Sigmoid colon (tissue), 4 donors: Measurements from ENCODE around the gene ACER2.

Experiments used
- CTCF ChIP-seq, 4 experiments: fragments of 450-650 bp in 3 of 4; fragments of 200-600 bp in 1 of 4; IDR thresholded peaks; one replicate each; pipeline ENCODE4 v1.5.1; 2016 to 2019; ENCODE audit warnings: antibody characterized with exemption in 4 of 4, mild to moderate bottlenecking in 3 of 4, moderate library complexity in 2 of 4
- POLR2A ChIP-seq, 2 donors: fragments of 450-650 bp; IDR thresholded peaks; one replicate each; pipeline ENCODE4 v1.6.1; 2016; ENCODE audit warnings: antibody characterized with exemption in 2 of 2, mild to moderate bottlenecking in 2 of 2, moderate library complexity in 2 of 2
- POLR2AphosphoS5 ChIP-seq, 4 donors: sonication (generic); formaldehyde crosslinking; IDR thresholded peaks; one replicate each; pipeline ENCODE4 v1.6.1; 2017; ENCODE audit warnings: antibody characterized with exemption in 4 of 4

- TF ChIP-seq POLR2AphosphoS5 (IDR thresholded peaks at IDR 0.05) (no peak), CTCF (IDR thresholded peaks at IDR 0.05) (no peak), POLR2A (IDR thresholded peaks at IDR 0.05) (no peak)
These were observed 82.0 kb downstream of the ACER2 start for GRCh38 chr9:19490828-19491227.
